Measurements from ENCODE around the gene C19orf47. TPM values are rescaled to one million over a fixed set of nuclear protein-coding genes. Genes with fewer than 3 reads are reported as not detected.

Gene C19orf47
- polyA plus RNA-seq, 3 donors, result 7.6 to 10.2 (median 8.0) TPM

DNA sequence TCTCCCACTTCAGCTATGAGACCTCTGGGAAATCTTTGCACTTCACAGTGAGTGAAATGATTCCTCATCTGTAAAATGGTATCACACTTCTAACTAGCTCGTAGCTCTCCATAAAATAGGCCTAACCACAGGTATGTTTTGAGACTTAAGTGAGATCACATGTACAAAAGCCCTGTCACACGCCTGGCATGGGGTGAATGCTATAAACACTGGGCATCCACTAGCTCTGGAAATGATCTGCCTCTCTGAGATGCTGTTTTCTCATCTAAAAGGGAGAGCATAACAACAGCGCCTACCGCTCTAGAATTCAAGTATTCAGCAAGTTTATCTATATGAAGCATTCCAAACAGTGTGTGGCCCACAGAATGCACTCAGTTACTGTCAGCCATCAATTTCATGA is 65.3 kb downstream of the C19orf47 start:
- peaks cover 0 to 17% of the 10 kb centered on the region in 2 donors for H3K36me3 ChIP-seq (replicated peaks in 1 of 2; ENCODE audit: control insufficient read depth in 1 of 2, insufficient read depth in 2 of 2, low read length in 2 of 2)
- TF ChIP-seq CTCF (IDR thresholded peaks at IDR 0.05), result no peak
- H4K20me1 ChIP-seq (ENCODE audit: insufficient read depth, low read length), result peaks cover 59% of the 10 kb centered on the region
- H3K27ac ChIP-seq (ENCODE audit: low read depth in 1 of 2, low read length in 2 of 2), result peak overlapping the region in 1 of 2 donors; percentile 48
- peaks cover 72% of the 10 kb centered on the region for H3K79me2 ChIP-seq (ENCODE audit: insufficient read depth, low read length)
- Mint-ChIP-seq H3K27me3 (ENCODE audit: low read depth in 3 of 3) (peaks cover 0 to 2% (median 0%) of the 10 kb centered on the region in 3 donors), H3K4me3 (no peak overlapping the region), H3K27ac (peak overlapping the region in 1 of 7 donors; percentile 2), H3K9me3 (no peaks in the 10 kb centered on the region), H3K4me1 (peaks cover 43% of the 10 kb centered on the region), H3K36me3 (peaks cover 6 to 8% of the 10 kb centered on the region in 2 donors)
- no peak overlapping the region for H3K4me3 ChIP-seq (replicated peaks in 1 of 3; ENCODE audit: low read depth in 2 of 3, low read length in 3 of 3)
- no peak overlapping the region for H3K4me2 ChIP-seq (replicated peaks; ENCODE audit: extremely low read depth, low read length, poor library complexity, severe bottlenecking)
- peaks cover 20 to 33% of the 10 kb centered on the region in 2 donors for H3K4me1 ChIP-seq (ENCODE audit: control insufficient read depth in 1 of 2, insufficient read depth in 2 of 2, low read length in 2 of 2)
- DNase-seq, result no peak
- intact Hi-C loops (cut with micrococcal nuclease), result loop anchor here in 1 of 2 donors (10.0 kb wide), 1 partner anchor 148 kb away; no protein-coding TSS in a partner anchor
- H3K27me3 ChIP-seq (ENCODE audit: control insufficient read depth in 2 of 2, insufficient read depth in 2 of 2, low read length in 2 of 2), result no peaks in the 10 kb centered on the region
- no peaks in the 10 kb centered on the region for H3K9me3 ChIP-seq (replicated peaks in 1 of 2; ENCODE audit: control insufficient read depth in 1 of 2, insufficient read depth in 1 of 2, low read length in 2 of 2)
- 97% methylated on average over 3 of the region's 4 CpGs for WGBS (ENCODE audit: insufficient coverage)
- no peak overlapping the region for H3K9ac ChIP-seq (ENCODE audit: insufficient read depth, low read length, poor library complexity, severe bottlenecking)
- no peak overlapping the region for H2AFZ ChIP-seq (ENCODE audit: insufficient read depth, low read depth, low read length, poor library complexity, severe bottlenecking)

- no peak overlapping the region for H3K4me2 ChIP-seq (replicated peaks; ENCODE audit: extremely low read depth, low read length, poor library complexity, severe bottlenecking)
- Mint-ChIP-seq H3K4me3 (no peak overlapping the region), H3K27me3 (ENCODE audit: low read depth in 3 of 3) (peaks cover 0 to 2% (median 0%) of the 10 kb centered on the region in 3 donors), H3K9me3 (no peaks in the 10 kb centered on the region), H3K27ac (peak overlapping the region in 2 of 7 donors; percentile 12 to 43), H3K36me3 (peaks cover 6 to 8% of the 10 kb centered on the region in 2 donors), H3K4me1 (peaks cover 47% of the 10 kb centered on the region)
- peaks cover 20 to 33% of the 10 kb centered on the region in 2 donors for H3K4me1 ChIP-seq (ENCODE audit: control insufficient read depth in 1 of 2, insufficient read depth in 2 of 2, low read length in 2 of 2)
- no peak overlapping the region for H2AFZ ChIP-seq (ENCODE audit: insufficient read depth, low read depth, low read length, poor library complexity, severe bottlenecking)
- peaks cover 0 to 17% of the 10 kb centered on the region in 2 donors for H3K36me3 ChIP-seq (replicated peaks in 1 of 2; ENCODE audit: control insufficient read depth in 1 of 2, insufficient read depth in 2 of 2, low read length in 2 of 2)
- 97% methylated on average over 5 of the region's 6 CpGs for WGBS (ENCODE audit: insufficient coverage)
- DNase-seq, result no peak
- no peak overlapping the region for H3K4me3 ChIP-seq (replicated peaks in 1 of 3; ENCODE audit: low read depth in 2 of 3, low read length in 3 of 3)
- H3K27ac ChIP-seq (ENCODE audit: low read depth in 1 of 2, low read length in 2 of 2), result peak overlapping the region in 1 of 2 donors; percentile 48
- H3K9ac ChIP-seq (ENCODE audit: insufficient read depth, low read length, poor library complexity, severe bottlenecking), result no peak overlapping the region
- peaks cover 67% of the 10 kb centered on the region for H4K20me1 ChIP-seq (ENCODE audit: insufficient read depth, low read length)
- intact Hi-C loops (cut with micrococcal nuclease), result loop anchor here in 1 of 2 donors (10.0 kb wide), 1 partner anchor 147 kb away; no protein-coding TSS in a partner anchor
- H3K9me3 ChIP-seq (replicated peaks in 1 of 2; ENCODE audit: control insufficient read depth in 1 of 2, insufficient read depth in 1 of 2, low read length in 2 of 2), result no peaks in the 10 kb centered on the region
- H3K27me3 ChIP-seq (ENCODE audit: control insufficient read depth in 2 of 2, insufficient read depth in 2 of 2, low read length in 2 of 2), result no peaks in the 10 kb centered on the region
- peaks cover 79% of the 10 kb centered on the region for H3K79me2 ChIP-seq (ENCODE audit: insufficient read depth, low read length)
- no peak for TF ChIP-seq CTCF (IDR thresholded peaks at IDR 0.05)
Measured at GRCh38 chr19:40282209-40282580, 66.0 kb downstream of the C19orf47 start.

All from CD14-positive monocyte (primary cell).